ENCODE data around the gene SAMD8.
A peak's percentile ranks its signal among the peaks of the same experiment; 100 is the strongest.
"Not testable (repeated sequence)": the region's sequence is repeated elsewhere in the genome, so short reads cannot be mapped to it uniquely, and the experiment has no call there.

Gene SAMD8

DNA sequence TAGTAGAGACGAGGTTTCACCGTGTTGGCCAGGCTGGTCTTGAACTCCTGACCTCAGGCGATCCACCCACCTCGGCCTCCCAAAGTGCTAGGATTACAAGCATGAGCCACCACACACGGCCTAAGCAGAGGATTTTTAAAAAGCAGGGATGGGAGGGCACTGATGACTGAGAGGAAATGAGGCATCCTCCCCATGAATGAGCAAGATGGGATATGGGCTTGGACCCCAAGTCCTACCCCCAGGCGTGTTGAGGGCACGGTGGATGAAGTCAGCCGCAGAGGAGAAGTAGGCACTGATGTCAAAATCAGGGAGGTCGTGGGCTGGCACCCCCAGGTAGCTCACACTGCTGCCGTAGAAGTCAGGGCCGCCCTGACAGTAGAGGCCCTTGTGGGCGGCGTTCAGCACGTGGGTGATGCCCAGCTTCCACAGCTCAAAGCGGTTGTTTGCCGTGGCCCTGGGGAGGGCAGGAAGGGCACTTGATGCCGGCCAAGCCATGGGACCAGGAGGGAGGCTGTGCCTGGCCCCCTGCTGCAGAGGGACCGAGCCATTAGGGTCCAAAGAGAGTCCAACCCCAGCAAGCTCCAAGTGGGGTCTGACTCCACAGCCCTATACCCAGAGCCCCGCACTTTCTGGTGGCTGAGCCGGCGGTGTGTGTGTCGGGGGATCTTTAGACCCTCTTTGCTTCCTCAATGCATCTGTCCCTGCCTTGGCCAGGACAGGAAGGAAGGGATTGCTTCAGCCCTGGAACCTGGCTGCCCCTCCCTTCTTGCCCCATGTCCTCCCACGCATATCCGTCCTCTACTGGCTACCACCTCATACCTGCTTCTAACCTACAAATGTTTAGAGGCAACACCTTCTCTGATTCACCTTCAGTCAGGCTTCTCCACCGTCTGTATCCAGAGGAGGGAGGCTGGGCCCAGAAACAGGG, 3.4 kb upstream of the SAMD8 start:
- no peak for DNase-seq

GRCh38 chr10:75108684-75109458, 2.6 kb upstream of the SAMD8 start:
- DNase-seq: peak; percentile 29

DNA sequence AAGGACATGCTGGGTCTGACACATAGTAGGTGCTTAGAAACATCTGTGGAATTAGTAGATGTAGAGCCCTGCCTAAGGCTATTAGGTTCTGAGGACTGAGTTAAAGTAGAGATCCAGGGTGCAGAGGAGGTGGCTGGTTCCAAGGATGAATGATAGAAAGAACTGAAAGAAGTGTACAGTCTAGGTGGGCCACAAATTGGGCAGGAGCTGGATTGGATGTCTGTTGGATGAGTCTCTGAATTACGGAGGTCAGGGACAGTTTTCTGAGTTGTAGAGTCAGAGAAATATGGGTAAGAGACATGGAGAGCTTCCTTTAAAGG, 2.0 kb upstream of the SAMD8 start:
- no peak for DNase-seq

- DNase-seq: no peak
Measured at GRCh38 chr10:75110006-75110632, 1.3 kb upstream of the SAMD8 start.

DNA sequence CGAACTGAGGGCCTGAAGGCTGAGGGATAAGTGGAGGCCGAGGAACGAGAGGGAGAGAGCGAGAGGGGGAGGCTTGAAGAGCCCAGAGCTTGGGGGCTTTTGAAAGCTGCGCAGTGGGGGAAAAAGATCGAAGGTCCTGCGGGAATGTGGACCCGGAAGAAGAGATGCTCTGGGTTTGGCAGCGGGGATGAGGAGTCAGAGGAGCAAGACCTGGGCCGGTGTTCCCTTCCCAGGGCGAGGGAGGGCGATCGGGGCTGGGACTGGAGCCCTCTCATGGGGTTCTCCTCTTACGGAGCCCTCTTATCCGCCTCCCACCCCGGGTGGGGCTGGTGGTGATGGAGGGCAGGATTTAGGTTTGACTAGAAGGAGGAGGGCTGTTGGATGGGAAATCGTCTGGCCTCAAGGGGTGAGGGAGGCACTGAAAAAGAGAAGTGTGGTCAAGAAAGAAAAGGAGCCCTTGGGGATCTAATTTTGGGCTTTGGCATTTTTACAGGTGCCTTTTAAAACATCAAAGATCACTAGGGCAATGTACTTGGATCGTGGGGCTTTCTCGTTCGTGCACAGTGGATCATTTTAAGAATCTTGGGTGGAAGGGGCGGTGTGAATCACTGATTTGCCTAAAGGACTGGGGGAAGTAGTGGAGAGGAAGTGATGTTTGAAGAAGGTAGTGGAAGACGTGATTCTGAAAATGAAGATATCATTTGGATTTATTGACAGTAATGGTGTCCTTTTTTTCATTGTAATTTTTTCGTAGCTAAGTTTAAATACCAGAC, 637 bp downstream of the SAMD8 start:
- DNase-seq: no peak

DNA sequence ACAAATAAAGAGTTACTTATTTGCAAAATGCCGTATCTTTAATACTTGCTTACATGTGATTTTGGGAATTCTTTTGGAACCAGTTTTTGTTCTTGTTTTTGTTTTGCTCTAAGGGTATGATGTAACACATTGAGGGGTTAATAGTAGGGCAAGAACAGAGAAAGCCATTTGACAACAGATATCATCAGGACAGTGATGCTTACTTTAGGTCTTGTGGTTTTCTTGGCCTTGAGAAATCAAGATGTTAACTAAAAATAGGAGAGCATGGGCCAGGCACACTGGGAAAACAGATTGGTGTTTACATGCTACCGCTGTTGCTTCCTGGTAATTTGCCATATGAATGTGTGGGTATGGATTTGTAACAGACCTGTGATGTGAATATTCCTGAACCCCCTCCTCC, 3.7 kb downstream of the SAMD8 start:
- no peak for DNase-seq

GRCh38 chr10:75116941-75117775, 5.7 kb downstream of the SAMD8 start:
- not testable (repeated sequence) for DNase-seq

GRCh38 chr10:75117995-75118394, 6.5 kb downstream of the SAMD8 start:
- no peak for DNase-seq

- DNase-seq: not testable (repeated sequence)
Measured at GRCh38 chr10:75119444-75120066, 8.1 kb downstream of the SAMD8 start.

GRCh38 chr10:75121322-75121721, 9.9 kb downstream of the SAMD8 start:
- no peak for DNase-seq

DNA sequence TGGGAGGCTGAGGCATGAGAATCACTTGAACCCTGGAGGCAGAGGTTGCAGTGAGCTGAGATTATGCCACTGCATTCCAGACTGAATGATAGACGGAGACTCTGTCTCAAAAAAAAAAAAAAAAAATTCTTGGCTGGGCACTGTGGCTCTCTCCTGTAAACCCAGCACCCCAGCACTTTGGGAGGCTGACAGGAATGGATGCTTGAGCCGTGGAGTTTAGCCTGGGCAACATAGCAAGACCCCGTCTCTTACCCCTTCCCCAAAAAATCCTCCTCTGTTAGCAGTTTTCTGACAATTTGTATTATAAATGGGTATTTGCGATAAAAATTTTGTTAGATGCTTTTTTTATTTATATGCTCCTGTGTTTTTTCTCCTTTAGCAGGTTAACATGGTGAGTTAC, 11.0 kb downstream of the SAMD8 start:
- no peak for DNase-seq

GRCh38 chr10:75123088-75123682, 11.7 kb downstream of the SAMD8 start:
- no peak for DNase-seq

DNA sequence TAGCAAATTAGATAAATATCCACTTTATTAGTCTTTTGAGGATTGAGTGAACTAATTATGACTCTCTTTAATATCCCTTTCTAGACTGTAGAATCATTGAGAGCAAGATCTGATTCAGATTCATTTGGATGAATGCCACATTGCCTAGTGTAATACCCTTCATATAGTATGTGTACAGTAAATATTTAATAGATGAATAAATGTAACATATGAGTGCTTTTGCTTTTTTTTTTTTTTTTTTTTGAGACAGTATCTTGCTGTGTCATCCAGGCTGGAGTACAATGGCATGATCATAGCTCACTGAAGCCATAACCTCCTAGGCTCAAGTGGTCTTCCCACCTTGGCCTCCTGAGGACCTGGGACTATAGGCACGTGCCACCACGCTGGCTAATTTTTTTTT, 14.8 kb downstream of the SAMD8 start:
- DNase-seq: no peak

DNA sequence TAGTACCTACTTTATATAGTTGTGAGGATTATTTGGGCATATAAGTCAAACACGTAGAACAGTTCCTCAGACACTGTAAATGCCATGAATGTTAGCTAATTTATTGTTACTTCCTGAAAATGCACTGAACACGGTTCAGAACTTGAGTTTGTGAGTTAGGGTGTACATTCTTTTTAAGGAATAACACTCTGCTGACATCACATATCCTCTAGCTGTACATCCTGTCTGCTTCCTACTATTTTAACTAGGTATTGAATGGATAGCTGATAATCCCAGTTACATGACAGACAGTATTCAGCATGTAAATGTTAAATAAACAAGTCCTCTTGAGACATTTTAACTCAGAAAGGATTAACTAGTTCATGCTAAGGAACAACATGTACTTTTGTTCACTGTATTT, 16.0 kb downstream of the SAMD8 start:
- DNase-seq: no peak

GRCh38 chr10:75128985-75129384, 17.5 kb downstream of the SAMD8 start:
- not testable (repeated sequence) for DNase-seq

- no peak for DNase-seq
Measured at GRCh38 chr10:75129537-75129936, 18.1 kb downstream of the SAMD8 start.

DNA sequence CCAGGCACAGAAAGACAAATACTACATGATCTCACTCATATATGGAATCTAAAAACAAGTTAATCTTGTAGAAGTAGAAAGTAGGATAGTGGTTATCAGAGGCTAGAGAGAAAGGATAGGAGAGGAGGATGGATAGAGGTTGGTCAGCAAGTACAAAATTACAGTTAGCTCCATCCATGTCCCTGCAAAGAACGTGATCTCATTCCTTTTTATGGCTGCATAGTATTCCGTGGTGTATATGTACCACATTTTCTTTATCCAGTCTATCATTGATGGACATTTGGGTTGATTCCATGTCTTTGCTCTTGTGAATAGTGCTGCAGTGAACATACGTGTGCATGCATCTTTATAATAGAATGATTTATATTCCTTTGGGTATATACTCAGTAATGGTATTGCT, 22.2 kb downstream of the SAMD8 start:
- DNase-seq: not testable (repeated sequence)

- no peak for DNase-seq
Measured at GRCh38 chr10:75136346-75136745, 24.9 kb downstream of the SAMD8 start.

GRCh38 chr10:75137533-75138438, 26.3 kb downstream of the SAMD8 start:
- no peak for DNase-seq

Data from right kidney (tissue), 1 donor.